GM23248 (cell line): ENCODE data around the gene MBNL1.

Source experiments
- EZH2 ChIP-seq: fragments of 200-600 bp; sonication (generic); IDR thresholded peaks from 2 replicates; pipeline ENCODE4 v1.6.1; 2018; ENCODE audit warnings: antibody characterized with exemption, mild to moderate bottlenecking; ENCODE audit not compliant: insufficient read depth, poor library complexity, severe bottlenecking
- EZH2phosphoT487 ChIP-seq: fragments of 200-600 bp; sonication (generic); IDR thresholded peaks from 2 replicates; pipeline ENCODE4 v1.6.1; 2018; ENCODE audit warnings: antibody characterized with exemption, moderate library complexity, mild to moderate bottlenecking, low read depth; ENCODE audit not compliant: insufficient read depth

- TF ChIP-seq EZH2 (no peak), EZH2phosphoT487 (no peak)
Observed at GRCh38 chr3:152350776-152351175, 82.0 kb downstream of the MBNL1 start.
